AML-193 (cell line): Measurements from ENCODE around the gene MAGEB17.
"Not testable (repeated sequence)": the region's sequence is repeated elsewhere in the genome, so short reads cannot be mapped to it uniquely, and the experiment has no call there.

Source experiments
- DNase-seq, 2 experiments: peaks; one replicate each; lab custom pipeline; 2025; lab: John Stamatoyannopoulos, UW

MAGEB17 gene

GRCh38 chrX:16156692-16157331, 10.5 kb upstream of the MAGEB17 start:
- DNase-seq = no peak

GRCh38 chrX:16160729-16161128, 6.6 kb upstream of the MAGEB17 start:
- no peak for DNase-seq

GRCh38 chrX:16161173-16161572, 6.1 kb upstream of the MAGEB17 start:
- not testable (repeated sequence) for DNase-seq

- DNase-seq = no peak
Measured at GRCh38 chrX:16162391-16162790, 4.9 kb upstream of the MAGEB17 start.

- no peak for DNase-seq
Measured at GRCh38 chrX:16164748-16165147, 2.5 kb upstream of the MAGEB17 start.

GRCh38 chrX:16171039-16171438, 3.8 kb downstream of the MAGEB17 start:
- DNase-seq = no peak

GRCh38 chrX:16171944-16172343, 4.7 kb downstream of the MAGEB17 start:
- no peak for DNase-seq

GRCh38 chrX:16172391-16172790, 5.1 kb downstream of the MAGEB17 start:
- DNase-seq = no peak

- no peak for DNase-seq
Measured at GRCh38 chrX:16175329-16176061, 8.2 kb downstream of the MAGEB17 start.

GRCh38 chrX:16177260-16177659, 10.0 kb downstream of the MAGEB17 start:
- DNase-seq = no peak

GRCh38 chrX:16183843-16184242, 16.6 kb downstream of the MAGEB17 start:
- not testable (repeated sequence) for DNase-seq

GRCh38 chrX:16185725-16186136, 18.4 kb downstream of the MAGEB17 start:
- peak in 1 of 2 experiments; percentile 1 for DNase-seq

- no peak for DNase-seq
Measured at GRCh38 chrX:16186380-16187007, 19.2 kb downstream of the MAGEB17 start.

- DNase-seq = no peak
Measured at GRCh38 chrX:16187024-16187760, 19.9 kb downstream of the MAGEB17 start.

GRCh38 chrX:16188687-16189086, 21.4 kb downstream of the MAGEB17 start:
- DNase-seq = no peak

GRCh38 chrX:16191605-16192004, 24.3 kb downstream of the MAGEB17 start:
- no peak for DNase-seq

GRCh38 chrX:16196829-16197228, 29.5 kb downstream of the MAGEB17 start:
- no peak for DNase-seq

- no peak for DNase-seq
Measured at GRCh38 chrX:16199343-16199742, 32.1 kb downstream of the MAGEB17 start.

- DNase-seq = no peak
Measured at GRCh38 chrX:16202943-16203342, 35.7 kb downstream of the MAGEB17 start.

GRCh38 chrX:16204538-16204937, 37.3 kb downstream of the MAGEB17 start:
- DNase-seq = no peak

GRCh38 chrX:16205840-16206239, 38.6 kb downstream of the MAGEB17 start:
- no peak for DNase-seq

GRCh38 chrX:16207634-16208033, 40.4 kb downstream of the MAGEB17 start:
- DNase-seq = no peak
